ENCODE results near the gene SNX8. TPM values are rescaled to one million over a fixed set of nuclear protein-coding genes. Genes with fewer than 3 reads are reported as not detected.

The SNX8 gene
- total RNA-seq, 1 donor from 2014 or later: 8.3 TPM

- H3K9me3 ChIP-seq: no peaks in the 10 kb centered on the region
- intact Hi-C loops (cut with DNase I): no loop called here
- H3K4me3 ChIP-seq: no peak overlapping the region
- no peak for DNase-seq (ENCODE audit: extremely low spot score in 2 of 2)
- H3K27me3 ChIP-seq: no peaks in the 10 kb centered on the region
- no peaks in the 10 kb centered on the region for H3K36me3 ChIP-seq
- no peak for TF ChIP-seq CTCF (IDR thresholded peaks at IDR 0.05)
- TF ChIP-seq POLR2A (IDR thresholded peaks at IDR 0.05): no peak
- no peak for TF ChIP-seq POLR2AphosphoS5 (IDR thresholded peaks at IDR 0.05; ENCODE audit: insufficient read depth in 1 of 2, low read depth in 1 of 2)
- no peaks in the 10 kb centered on the region for H3K4me1 ChIP-seq
- H3K27ac ChIP-seq: no peak overlapping the region
These were observed 16.3 kb upstream of the SNX8 start for GRCh38 chr7:2330493-2330892.

- no peak for TF ChIP-seq CTCF (IDR thresholded peaks at IDR 0.05)
- TF ChIP-seq POLR2A (IDR thresholded peaks at IDR 0.05): no peak
- TF ChIP-seq POLR2AphosphoS5 (IDR thresholded peaks at IDR 0.05; ENCODE audit: insufficient read depth in 1 of 2, low read depth in 1 of 2): no peak
- intact Hi-C loops (cut with DNase I): no loop called here
- no peak overlapping the region for H3K4me3 ChIP-seq
- H3K4me1 ChIP-seq: no peaks in the 10 kb centered on the region
- no peaks in the 10 kb centered on the region for H3K9me3 ChIP-seq
- H3K36me3 ChIP-seq: no peaks in the 10 kb centered on the region
- no peak for DNase-seq (ENCODE audit: extremely low spot score in 2 of 2)
- no peaks in the 10 kb centered on the region for H3K27me3 ChIP-seq
- H3K27ac ChIP-seq: no peak overlapping the region
These were observed 12.7 kb upstream of the SNX8 start for GRCh38 chr7:2326951-2327350.

- Histone ChIP-seq H3K36me3 (no peaks in the 10 kb centered on the region), H3K27ac (no peak overlapping the region), H3K27me3 (no peaks in the 10 kb centered on the region), H3K9me3 (no peaks in the 10 kb centered on the region), H3K4me3 (no peak overlapping the region), H3K4me1 (no peaks in the 10 kb centered on the region)
- TF ChIP-seq POLR2A (IDR thresholded peaks at IDR 0.05) (no peak), POLR2AphosphoS5 (IDR thresholded peaks at IDR 0.05; ENCODE audit: insufficient read depth in 1 of 2, low read depth in 1 of 2) (no peak), CTCF (IDR thresholded peaks at IDR 0.05) (no peak)
- no peak for DNase-seq (ENCODE audit: extremely low spot score in 2 of 2)
- intact Hi-C loops (cut with DNase I): no loop called here
These were observed 10.9 kb upstream of the SNX8 start for GRCh38 chr7:2325162-2325561.

GRCh38 chr7:2321020-2321419 is 6.8 kb upstream of the SNX8 start:
- H3K36me3 ChIP-seq: no peaks in the 10 kb centered on the region
- no peak overlapping the region for H3K27ac ChIP-seq
- no peak for TF ChIP-seq POLR2A (IDR thresholded peaks at IDR 0.05)
- no peak for TF ChIP-seq POLR2AphosphoS5 (IDR thresholded peaks at IDR 0.05; ENCODE audit: insufficient read depth in 1 of 2, low read depth in 1 of 2)
- no peak for TF ChIP-seq CTCF (IDR thresholded peaks at IDR 0.05)
- H3K9me3 ChIP-seq: no peaks in the 10 kb centered on the region
- DNase-seq (ENCODE audit: extremely low spot score in 2 of 2): no peak
- H3K4me3 ChIP-seq: no peak overlapping the region
- no peaks in the 10 kb centered on the region for H3K27me3 ChIP-seq
- intact Hi-C loops (cut with DNase I): no loop called here
- H3K4me1 ChIP-seq: no peaks in the 10 kb centered on the region

GRCh38 chr7:2317556-2318293 is 3.5 kb upstream of the SNX8 start:
- Histone ChIP-seq H3K4me1 (peaks cover 13% of the 10 kb centered on the region), H3K4me3 (no peak overlapping the region), H3K27ac (no peak overlapping the region), H3K27me3 (no peaks in the 10 kb centered on the region), H3K36me3 (no peaks in the 10 kb centered on the region), H3K9me3 (no peaks in the 10 kb centered on the region)
- intact Hi-C loops (cut with DNase I): no loop called here
- TF ChIP-seq POLR2AphosphoS5 (IDR thresholded peaks at IDR 0.05; ENCODE audit: insufficient read depth in 1 of 2, low read depth in 1 of 2) (no peak), CTCF (IDR thresholded peaks at IDR 0.05) (no peak), POLR2A (IDR thresholded peaks at IDR 0.05) (no peak)
- no peak for DNase-seq (ENCODE audit: extremely low spot score in 2 of 2)

Data from vagina (tissue), 2 donors.